DMS79 treated with DMSO at 0.1 percent for 48 hours (cell line): Measurements from ENCODE around the gene SNAPC2.
"Not testable (repeated sequence)": the region's sequence is repeated elsewhere in the genome, so short reads cannot be mapped to it uniquely, and the experiment has no call there.

Experiments
- DNase-seq: peaks from one replicate; lab custom pipeline; 2025; lab: John Stamatoyannopoulos, UW

SNAPC2 gene

GRCh38 chr19:7909471-7910067, 10.6 kb upstream of the SNAPC2 start:
- no peak for DNase-seq

- DNase-seq: no peak
Observed at GRCh38 chr19:7910321-7911161, 9.6 kb upstream of the SNAPC2 start.

- DNase-seq: no peak
Observed at GRCh38 chr19:7911508-7912143, 8.5 kb upstream of the SNAPC2 start.

- no peak for DNase-seq
Observed at GRCh38 chr19:7912144-7912696, 7.9 kb upstream of the SNAPC2 start.

GRCh38 chr19:7912697-7913564, 7.2 kb upstream of the SNAPC2 start:
- no peak for DNase-seq

GRCh38 chr19:7913652-7914051, 6.5 kb upstream of the SNAPC2 start:
- DNase-seq: no peak

GRCh38 chr19:7914099-7914498, 6.0 kb upstream of the SNAPC2 start:
- DNase-seq: no peak

DNA sequence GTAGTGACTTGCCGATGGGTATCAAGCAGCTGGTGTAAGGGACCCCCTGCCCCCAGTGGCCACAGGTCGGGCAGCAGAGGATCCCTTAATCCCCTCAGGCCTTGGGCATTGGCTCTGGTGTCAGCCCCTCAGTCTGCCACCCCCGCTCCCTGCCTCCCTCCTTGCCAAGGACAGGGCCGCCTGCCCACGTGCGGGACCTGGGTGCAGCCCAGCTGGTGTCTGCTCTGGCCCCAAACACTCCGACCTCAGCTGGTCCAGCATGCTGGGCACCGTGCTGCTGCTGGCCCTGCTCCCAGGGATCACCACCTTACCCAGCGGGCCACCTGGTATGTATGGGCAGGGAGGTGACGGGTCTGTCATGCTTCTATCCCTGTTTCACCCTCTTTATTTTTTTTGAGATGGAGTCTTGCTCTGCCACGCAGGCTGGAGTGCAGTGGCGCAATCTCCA, 5.5 kb upstream of the SNAPC2 start, which contains the start of gene TGFBR3L:
Gene TGFBR3L, plus strand, starts transcription at position 233 of the 448 bp plus-strand sequence.
- no peak for DNase-seq

DNA sequence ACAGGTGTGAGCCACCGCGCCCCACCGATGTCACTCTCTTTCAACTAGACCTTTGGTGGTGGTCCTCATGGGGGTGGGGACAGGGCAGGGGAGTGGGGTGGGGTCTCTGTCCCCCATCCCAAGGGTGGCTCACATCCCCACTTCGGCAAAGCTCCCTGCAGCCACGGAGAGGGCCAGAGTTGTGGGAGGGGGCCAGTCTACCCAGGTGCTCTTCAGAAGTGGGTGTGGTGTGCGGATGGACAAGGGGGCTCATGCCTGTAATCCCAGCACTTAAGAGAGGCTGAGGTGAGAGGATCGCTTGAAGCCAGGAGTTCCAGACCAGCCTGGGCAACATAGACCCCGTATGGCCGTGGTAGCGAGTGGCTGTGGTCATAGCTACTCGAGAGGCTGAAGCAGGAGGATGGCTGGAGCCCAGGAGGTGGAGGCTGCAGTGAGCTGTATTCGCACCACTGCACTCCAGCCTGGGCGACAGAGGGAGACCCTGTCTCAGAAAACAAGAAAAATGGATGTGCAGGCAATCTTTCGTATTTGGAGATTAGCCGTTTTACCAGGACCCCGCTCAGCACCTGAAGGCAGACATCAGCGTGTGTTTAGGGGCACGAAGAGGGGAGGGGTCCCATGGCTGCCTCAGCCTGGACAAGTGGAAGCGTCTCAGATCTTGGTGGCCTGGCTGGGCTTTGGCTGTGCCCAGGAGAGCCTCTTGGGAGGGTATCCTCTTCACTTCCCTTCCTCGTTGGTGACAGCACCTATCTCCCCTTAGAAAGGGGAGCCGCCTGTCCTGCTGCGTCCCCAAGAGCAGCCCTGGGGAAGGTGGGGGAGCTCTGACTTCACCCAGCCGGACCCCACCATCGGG, 4.7 kb upstream of the SNAPC2 start:
- DNase-seq: peak; percentile 3

DNA sequence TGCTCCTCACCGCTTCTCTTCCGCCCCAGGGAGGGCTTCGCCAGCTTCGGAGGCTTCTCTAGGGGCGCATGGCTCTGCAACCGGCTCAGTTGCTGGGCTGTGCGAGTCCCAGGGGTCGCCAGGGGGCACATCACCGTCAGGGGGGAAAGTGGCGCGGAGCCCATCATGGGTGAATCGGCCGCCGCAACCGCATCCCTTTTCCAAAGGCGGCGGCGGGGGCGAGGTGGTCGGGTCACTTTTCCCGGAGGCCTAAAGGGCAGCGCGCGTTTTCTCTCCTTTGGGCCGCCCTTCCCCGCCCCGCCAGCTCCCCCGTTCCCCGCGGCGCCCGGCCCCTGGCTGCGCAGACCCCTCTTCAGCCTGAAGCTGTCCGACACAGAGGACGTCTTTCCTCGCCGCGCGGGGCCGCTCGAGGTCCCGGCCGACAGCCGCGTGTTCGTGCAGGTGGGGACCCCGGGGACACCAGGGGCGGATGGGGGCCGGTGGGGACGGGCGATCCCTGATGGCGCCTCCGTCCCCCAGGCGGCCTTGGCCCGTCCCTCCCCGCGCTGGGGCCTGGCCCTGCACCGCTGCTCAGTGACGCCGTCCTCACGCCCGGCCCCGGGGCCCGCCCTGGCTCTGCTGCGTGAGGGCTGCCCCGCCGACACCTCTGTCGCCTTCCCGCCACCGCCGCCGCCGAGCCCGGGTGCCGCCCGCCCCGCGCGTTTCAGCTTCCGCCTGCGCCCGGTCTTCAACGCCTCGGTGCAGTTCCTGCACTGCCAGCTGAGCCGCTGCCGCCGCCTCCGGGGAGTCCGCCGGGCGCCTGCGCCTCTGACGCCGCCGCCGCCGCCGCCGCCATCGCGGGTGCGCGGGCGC, 3.8 kb upstream of the SNAPC2 start:
- DNase-seq: peak; percentile 2

GRCh38 chr19:7916955-7917266, 3.2 kb upstream of the SNAPC2 start:
- DNase-seq: no peak

DNA sequence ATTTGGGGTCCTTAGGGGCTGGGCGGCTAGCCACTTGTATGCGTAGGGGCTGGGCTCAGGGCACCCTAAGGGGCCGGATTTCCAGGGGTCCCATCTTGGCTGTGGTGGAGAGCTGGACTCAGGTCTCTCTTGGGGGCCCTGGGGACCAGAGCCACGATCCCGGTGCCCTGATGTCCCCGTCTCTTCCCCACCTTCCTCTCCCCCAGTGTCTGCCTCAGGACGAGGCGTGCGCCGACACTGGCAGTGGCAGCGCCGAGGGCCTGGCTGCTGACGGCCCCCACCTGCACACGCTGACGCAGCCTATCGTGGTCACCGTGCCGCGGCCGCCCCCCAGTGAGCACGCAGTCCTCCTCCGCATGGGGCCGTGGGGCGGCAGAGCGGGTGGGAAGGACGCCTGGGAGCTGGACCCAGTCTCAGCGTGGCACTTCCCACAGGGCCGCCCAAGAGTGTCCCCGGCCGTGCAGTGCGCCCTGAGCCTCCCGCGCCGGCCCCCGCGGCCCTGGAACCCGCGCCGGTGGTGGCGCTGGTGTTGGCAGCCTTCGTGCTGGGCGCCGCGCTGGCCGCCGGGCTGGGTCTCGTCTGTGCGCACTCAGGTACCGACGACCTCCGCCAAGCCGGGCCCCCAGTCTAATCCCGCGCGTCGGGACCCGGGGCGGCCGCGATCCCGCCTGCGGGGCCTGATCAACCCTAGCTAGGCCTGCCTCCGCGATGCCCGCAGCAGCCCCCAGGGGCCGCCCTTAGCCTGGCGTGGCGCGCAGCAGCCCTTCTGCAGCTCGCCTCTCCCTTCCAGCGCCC, 2.7 kb upstream of the SNAPC2 start:
- DNase-seq: peak; percentile 22

GRCh38 chr19:7918062-7918614, 2.0 kb upstream of the SNAPC2 start:
- not testable (repeated sequence) for DNase-seq

DNA sequence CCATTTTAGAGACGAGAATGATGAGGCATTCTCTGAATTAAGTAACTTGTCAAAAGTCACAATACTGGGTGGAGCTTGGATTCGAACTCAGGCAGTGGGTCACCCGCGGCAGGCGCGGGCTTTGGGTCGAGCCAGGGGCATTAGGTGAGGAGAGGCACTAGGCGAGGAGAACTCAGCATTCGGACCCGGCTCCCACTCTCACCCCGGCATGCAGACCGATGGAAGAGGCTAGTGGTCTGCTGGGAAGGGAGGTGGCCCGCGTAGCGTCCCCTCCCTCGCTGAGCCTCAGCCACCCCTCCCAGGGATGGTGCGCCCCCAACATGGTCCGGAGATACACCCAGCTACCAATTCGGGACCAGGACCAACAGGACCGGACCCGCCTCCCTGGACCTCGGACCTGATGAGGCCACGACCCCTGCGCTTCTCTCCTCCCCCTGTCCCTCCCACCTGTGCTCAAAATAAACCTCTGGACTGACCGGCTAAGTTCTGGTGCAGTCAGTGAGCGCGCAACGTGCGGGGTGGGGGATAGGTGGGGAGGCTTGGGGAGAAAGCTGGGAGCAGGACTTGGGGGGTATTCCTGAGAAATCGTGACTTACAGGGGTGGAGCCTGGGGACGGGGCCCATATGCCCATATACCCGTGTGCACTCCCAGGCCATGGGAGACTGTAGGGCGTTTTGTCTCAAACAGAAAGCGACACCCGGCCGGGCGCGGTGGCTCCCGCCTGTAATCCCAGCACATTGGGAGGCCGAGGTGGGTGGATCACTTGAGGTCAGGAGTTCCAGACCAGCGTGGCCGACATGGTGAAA, 1.3 kb upstream of the SNAPC2 start:
- DNase-seq: no peak

DNA sequence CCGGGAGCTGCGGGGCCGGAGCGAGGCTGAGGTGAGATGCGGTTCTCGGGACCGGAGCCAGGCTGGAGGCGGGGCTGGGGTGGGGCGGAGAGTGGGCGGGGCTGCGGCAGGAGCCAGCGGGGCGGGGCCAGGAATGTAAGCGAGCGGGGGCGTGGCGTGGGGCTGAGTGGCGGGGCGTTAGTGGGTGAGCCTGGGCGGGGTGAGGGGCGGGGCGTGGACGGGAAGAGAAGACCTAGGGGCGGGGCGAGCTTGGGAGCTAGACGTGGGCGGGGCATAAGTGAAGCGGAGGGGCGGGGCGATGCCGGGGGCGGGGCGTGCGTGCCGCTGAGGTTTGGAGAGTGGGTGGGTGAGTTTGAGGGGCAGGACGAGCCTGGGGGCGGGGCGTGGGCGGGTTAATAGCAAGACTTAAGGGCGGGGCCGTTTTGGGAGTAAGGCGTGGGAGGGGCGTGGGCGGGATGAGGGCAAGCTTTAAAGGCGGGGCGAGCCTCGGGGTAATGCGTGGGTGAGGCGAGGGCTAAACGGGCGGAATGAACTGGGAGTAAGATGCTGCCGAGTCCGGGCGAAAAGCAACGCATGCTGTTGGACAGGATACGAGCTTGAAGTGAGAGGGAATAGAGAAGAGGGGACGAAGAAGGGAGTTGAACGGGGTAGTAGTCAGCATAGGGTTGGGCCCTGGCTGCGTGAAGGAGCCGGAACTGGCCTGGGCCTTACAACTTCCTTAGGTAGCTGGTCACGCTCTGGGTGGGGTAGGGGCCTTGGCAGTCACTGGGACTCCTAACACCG, 572 bp downstream of the SNAPC2 start:
- DNase-seq: peak; percentile 90

DNA sequence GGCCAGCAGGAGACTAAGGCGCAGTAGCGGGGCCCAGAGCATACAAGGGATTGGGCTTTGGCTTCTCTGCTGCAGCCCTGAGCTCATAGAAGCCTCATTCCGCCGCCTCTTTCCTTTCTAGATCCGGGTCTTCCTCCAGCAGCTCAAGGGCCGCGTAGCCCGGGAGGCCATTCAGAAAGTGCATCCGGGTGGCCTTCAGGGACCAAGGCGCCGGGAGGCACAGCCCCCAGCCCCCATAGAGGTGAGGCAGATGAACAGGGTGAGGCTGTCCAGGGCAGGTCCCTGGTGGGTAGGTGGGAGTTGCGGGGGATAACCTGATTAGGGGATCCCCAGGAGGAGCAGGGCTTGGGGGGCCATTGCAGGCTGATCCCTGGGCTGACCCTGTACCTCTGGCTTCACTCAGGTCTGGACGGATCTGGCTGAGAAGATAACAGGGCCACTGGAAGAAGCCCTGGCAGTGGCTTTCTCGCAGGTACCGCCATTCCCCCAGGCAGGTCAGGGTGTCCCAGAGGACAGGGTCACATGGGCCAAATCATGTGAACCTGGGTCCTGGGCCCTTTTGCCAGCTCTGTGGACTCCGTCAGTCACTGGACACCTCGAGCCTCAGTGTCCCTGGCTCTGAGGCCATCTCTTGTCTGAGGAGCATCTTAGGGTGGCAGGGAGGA, 1.3 kb downstream of the SNAPC2 start:
- DNase-seq: no peak
